Kidney (tissue), 14 donors: Measurements from ENCODE around the gene NPW. TPM values are rescaled to one million over a fixed set of nuclear protein-coding genes. Genes with fewer than 3 reads are reported as not detected.

Source experiments
- DNase-seq, 5 donors: peaks; one replicate each; pipeline ENCODE4 v3.0.0-alpha.2; 2013 to 2020
- FAIRE-seq: peaks from 2 replicates; lab custom pipeline; 2012; peaks lifted over from hg19 to GRCh38; lab: Jason Lieb, UNC
- H3K27ac ChIP-seq, 2 donors: one replicate each; pipeline ENCODE4 v1.7.0; 2013; ENCODE audit warnings: low read depth in 2 of 2, low read length in 2 of 2, inconsistent platforms in 1 of 2
- H3K27me3 ChIP-seq: one replicate; pipeline ENCODE4 v1.7.1; 2013; ENCODE audit warnings: low read length, inconsistent platforms; ENCODE audit not compliant: control insufficient read depth, insufficient read depth
- H3K36me3 ChIP-seq, 3 donors: one replicate each; pipeline versions ENCODE4 v1.7.0 to v1.7.1; 2013; ENCODE audit warnings: low read length in 3 of 3, control low read depth in 1 of 3, inconsistent platforms in 1 of 3; ENCODE audit not compliant: insufficient read depth in 3 of 3, control insufficient read depth in 2 of 3
- H3K4me1 ChIP-seq, 3 donors: one replicate each; pipeline versions ENCODE4 v1.7.0 to v1.7.1; 2013; ENCODE audit warnings: low read length in 3 of 3, inconsistent platforms in 1 of 3, low read depth in 1 of 3; ENCODE audit not compliant: control insufficient read depth in 2 of 3, insufficient read depth in 2 of 3
- H3K4me3 ChIP-seq, 3 donors: one replicate each; pipeline versions ENCODE4 v1.7.0 to v1.8.1; 2013; ENCODE audit warnings: low read length in 3 of 3, control low read depth in 1 of 3, inconsistent platforms in 1 of 3
- H3K9ac ChIP-seq, 3 donors: one replicate each; pipeline versions ENCODE4 v1.7.0 to v1.7.1; 2013; ENCODE audit warnings: low read length in 3 of 3, control low read depth in 1 of 3, inconsistent platforms in 1 of 3
- H3K9me3 ChIP-seq, 3 donors: one replicate each; pipeline versions ENCODE4 v1.7.0 to v1.7.1; 2013; ENCODE audit warnings: low read length in 3 of 3, control low read depth in 1 of 3, inconsistent platforms in 1 of 3; ENCODE audit not compliant: control insufficient read depth in 2 of 3, insufficient read depth in 1 of 3
- CTCF ChIP-seq: IDR thresholded peaks from 3 replicates; pipeline ENCODE4 v1.5.1; 2012; ENCODE audit warnings: mild to moderate bottlenecking, moderate library complexity, borderline replicate concordance; ENCODE audit not compliant: insufficient read depth; ENCODE audit errors: extremely low read depth
- intact Hi-C: fragments of 100-400 bp; cut with DNase I; formaldehyde crosslinking; loops from one replicate; pipeline ENCODE4 v1.11.1; 2022
- polyA plus RNA-seq: library from polyadenylated mRNA; stranded (reverse); fragments of 350-450 nt; fragmentation: Illumina TruSeq; extraction: RNeasy Lipid Tissue Mini Kit (QIAGEN cat#74804); gene quantifications from one replicate; pipeline ENCODE4 v1.2.3, GENCODE V29; 2014; ENCODE audit warnings: low read depth, low replicate concordance; ENCODE audit not compliant: insufficient read depth
- total RNA-seq: library from RNA; stranded (reverse); fragmentation: NEBNext Ultra II Directional; extraction: Animal tissue kit (Norgen Biotek cat#: 25700); gene quantifications from one replicate; pipeline ENCODE4 v1.2.1, GENCODE V29; 2021
- donor health status: control.
- donor health status: control.
- donor health status: control.
- donor health status: control.
- donor health status: control.
- donor health status: DM: yes; HTN: yes; CAD: no.
- donor health status: Normal renal cell carcinoma (clear cell type).

NPW gene
- total and polyA plus RNA-seq, 2 donors from 2014 or later: not detected

DNA sequence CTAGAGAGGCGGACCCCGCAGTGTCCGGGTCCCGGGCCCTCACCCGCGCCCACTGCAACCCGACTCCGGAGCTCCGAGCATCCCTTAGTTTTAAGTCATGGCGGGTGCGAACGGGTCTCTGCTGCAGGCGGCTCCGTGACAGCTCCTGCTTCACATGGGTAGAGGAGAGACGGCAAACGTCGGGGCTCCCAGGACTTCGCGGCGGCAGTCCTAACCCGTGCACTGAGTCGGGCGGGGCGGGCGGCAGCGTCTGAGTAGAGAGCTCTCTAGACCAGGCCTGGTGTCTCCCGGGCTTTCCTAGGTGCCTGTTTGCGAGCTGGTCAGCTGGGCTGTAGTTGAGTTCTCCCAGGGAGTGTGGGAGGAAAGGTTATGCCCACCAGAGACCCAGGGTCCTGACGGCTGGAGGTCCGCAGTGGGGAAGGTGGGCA, 28.5 kb downstream of the NPW start:
- no peak for FAIRE-seq
- DNase-seq: no peak
- Histone ChIP-seq H3K9me3 (no peaks in the 10 kb centered on the region), H3K4me3 (peak overlapping the region; percentile 80 to 94 (median 87)), H3K36me3 (peaks cover 0 to 15% (median 4%) of the 10 kb centered on the region in 3 donors), H3K9ac (peak overlapping the region; percentile 67 to 92 (median 67)), H3K4me1 (peaks cover 0 to 27% (median 4%) of the 10 kb centered on the region in 3 donors), H3K27me3 (no peaks in the 10 kb centered on the region), H3K27ac (peak overlapping the region in 1 of 2 donors; percentile 23)
- intact Hi-C loops: no loop called here
- TF ChIP-seq CTCF: no peak

DNA sequence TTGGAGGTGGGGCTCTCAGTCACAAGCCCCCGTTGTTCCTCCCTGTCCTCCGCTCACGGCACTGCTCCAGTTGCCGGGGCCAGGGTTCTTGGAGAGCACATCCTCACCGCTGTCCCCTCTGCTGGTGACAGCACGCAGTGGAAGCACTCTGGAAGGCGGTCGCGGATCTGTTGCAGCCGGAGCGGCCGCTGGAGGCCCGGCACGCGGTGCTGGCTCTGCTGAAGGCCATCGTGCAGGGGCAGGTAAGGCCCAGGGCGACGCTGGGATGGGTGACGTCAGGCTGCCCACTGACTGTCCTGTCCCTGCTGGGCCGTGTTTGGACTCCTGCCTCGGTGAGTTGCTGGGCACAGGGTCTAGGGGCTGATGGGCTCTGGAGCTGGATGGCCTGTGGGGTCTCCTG, 33.6 kb downstream of the NPW start:
- Histone ChIP-seq H3K9ac (no peak overlapping the region), H3K9me3 (no peaks in the 10 kb centered on the region), H3K27me3 (no peaks in the 10 kb centered on the region), H3K4me1 (peaks cover 0 to 6% (median 0%) of the 10 kb centered on the region in 3 donors), H3K36me3 (peaks cover 0 to 30% (median 23%) of the 10 kb centered on the region in 3 donors), H3K27ac (no peak overlapping the region), H3K4me3 (no peak overlapping the region)
- DNase-seq: no peak
- no peak for FAIRE-seq
- intact Hi-C loops: no loop called here
- no peak for TF ChIP-seq CTCF

GRCh38 chr16:2053897-2054296, 34.3 kb downstream of the NPW start:
- no peaks in the 10 kb centered on the region for H3K4me1 ChIP-seq
- TF ChIP-seq CTCF: no peak
- intact Hi-C loops: no loop called here
- no peaks in the 10 kb centered on the region for H3K9me3 ChIP-seq
- no peaks in the 10 kb centered on the region for H3K27me3 ChIP-seq
- FAIRE-seq: no peak
- DNase-seq: no peak
- no peak overlapping the region for H3K27ac ChIP-seq
- no peak overlapping the region for H3K4me3 ChIP-seq
- no peak overlapping the region for H3K9ac ChIP-seq
- peaks cover 0 to 30% (median 23%) of the 10 kb centered on the region in 3 donors for H3K36me3 ChIP-seq
